ENCODE data around the gene CCNA1. TPM values are rescaled to one million over a fixed set of nuclear protein-coding genes. Genes with fewer than 3 reads are reported as not detected.

CCNA1 gene
- total and polyA plus RNA-seq, 3 donors from 2014 or later: 48.9 to 204 (median 58.9) TPM

DNA sequence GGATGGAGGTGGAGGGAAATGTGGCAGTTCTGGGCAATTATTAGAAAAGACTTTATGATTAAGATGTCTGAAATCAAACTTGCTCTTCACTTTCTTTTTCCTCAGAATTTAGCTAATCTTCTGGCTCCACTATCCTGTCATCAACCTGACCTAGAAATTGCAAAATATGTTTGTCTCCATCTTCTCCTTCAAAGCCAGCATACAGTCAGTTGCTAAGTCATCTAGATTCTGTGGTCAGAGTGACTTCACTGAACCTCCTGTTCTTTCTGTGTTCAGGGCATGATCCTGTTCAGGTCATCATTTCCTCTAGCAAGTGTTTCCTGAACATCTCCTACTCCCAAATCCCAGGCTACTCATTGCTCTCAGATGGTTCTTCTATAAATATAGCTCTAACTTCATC lies 10.8 kb upstream of the CCNA1 start:
- Histone ChIP-seq H3K27ac (no peak overlapping the region), H3K9me3 (no peaks in the 10 kb centered on the region), H3K4me1 (no peaks in the 10 kb centered on the region), H3K4me3 (no peak overlapping the region), H3K36me3 (ENCODE audit: low read depth, missing control alignments) (no peaks in the 10 kb centered on the region), H3K27me3 (no peaks in the 10 kb centered on the region)
- TF ChIP-seq, protein P1, sequence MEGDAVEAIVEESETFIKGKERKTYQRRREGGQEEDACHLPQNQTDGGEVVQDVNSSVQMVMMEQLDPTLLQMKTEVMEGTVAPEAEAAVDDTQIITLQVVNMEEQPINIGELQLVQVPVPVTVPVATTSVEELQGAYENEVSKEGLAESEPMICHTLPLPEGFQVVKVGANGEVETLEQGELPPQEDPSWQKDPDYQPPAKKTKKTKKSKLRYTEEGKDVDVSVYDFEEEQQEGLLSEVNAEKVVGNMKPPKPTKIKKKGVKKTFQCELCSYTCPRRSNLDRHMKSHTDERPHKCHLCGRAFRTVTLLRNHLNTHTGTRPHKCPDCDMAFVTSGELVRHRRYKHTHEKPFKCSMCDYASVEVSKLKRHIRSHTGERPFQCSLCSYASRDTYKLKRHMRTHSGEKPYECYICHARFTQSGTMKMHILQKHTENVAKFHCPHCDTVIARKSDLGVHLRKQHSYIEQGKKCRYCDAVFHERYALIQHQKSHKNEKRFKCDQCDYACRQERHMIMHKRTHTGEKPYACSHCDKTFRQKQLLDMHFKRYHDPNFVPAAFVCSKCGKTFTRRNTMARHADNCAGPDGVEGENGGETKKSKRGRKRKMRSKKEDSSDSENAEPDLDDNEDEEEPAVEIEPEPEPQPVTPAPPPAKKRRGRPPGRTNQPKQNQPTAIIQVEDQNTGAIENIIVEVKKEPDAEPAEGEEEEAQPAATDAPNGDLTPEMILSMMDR (IDR thresholded peaks at IDR 0.05): no peak
- no peak for TF ChIP-seq POLR2A (IDR thresholded peaks at IDR 0.05)
- intact Hi-C loops (cut with DNase I; ENCODE audit: low total_unique reads): no loop called here
- no peak for DNase-seq

DNA sequence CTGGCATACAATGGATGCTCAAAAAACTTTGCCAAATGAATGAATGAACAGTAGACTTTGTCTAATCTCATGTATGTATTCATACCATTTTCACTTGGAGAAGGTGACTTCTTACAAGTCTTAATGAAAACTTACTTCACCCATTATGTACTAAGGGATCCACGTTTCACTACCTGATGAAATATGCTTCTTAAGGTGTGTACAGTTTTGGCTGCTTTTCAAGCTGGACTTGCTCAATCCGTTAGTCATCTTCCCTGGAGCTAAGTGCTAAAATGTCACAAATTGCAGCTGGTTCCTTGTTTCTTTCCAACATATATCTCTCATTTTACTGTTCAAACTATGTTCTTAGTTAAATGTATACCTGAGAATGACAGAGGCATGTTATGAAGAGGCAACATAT lies 4.2 kb upstream of the CCNA1 start:
- no peaks in the 10 kb centered on the region for H3K9me3 ChIP-seq
- H3K36me3 ChIP-seq (ENCODE audit: low read depth, missing control alignments): no peaks in the 10 kb centered on the region
- no peak for DNase-seq
- 58 to 63% methylated on average over 2 of the region's 2 CpGs for WGBS, 2 donors
- no peaks in the 10 kb centered on the region for H3K27me3 ChIP-seq
- no peak overlapping the region for H3K27ac ChIP-seq
- intact Hi-C loops (cut with DNase I; ENCODE audit: low total_unique reads): no loop called here
- no peak overlapping the region for H3K4me3 ChIP-seq
- H3K4me1 ChIP-seq: peaks cover 3% of the 10 kb centered on the region
- TF ChIP-seq POLR2A (IDR thresholded peaks at IDR 0.05): no peak
- TF ChIP-seq, protein P1 (IDR thresholded peaks at IDR 0.05): no peak

DNA sequence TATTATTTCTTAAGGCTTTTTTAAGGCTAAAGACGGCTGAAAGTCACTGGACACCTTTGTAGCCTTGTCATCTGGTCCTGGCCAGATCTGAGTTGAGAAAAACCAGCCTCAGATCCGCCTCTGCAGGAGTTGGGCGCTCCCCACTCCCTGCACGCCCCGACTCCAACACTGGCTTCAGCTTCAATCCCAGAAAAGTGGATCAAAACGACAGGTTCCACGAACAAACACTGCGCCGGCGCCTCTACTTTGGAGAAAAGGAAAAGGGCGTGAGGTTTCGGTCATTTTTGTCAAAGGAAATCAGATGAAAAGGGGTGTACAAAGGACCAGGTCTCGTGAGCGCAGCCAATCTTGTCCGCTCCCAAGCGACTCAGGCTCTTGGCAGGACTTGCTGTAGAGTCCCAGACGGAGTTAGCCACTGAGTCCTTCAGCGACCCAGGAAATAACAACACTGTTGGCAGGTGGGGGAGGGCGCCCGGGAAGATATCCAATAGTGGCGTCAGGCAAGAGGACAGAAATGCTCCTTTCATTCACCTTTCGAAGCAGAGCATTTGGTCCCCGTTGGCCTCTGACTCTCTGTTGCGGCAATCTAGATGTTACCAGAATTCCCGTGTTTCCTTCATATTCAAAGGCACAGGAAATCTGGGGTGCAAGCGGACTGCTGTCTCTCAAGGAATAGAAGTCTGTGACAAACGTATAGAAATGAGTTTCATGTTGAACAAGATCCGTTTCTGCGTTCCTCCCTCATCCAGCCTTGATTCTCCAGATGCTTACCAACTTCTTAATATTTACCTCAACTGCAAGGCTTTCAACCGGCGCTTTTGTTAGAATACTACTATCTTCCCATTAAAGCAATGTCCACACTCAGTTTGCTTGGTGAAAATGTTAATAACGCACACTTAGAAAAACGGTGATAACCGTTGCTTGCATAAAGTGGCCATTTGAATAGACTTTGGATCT lies 1.8 kb upstream of the CCNA1 start:
- 9 to 14% methylated on average over 33 to 34 of the region's 34 CpGs for WGBS, 2 donors
- DNase-seq: no peak
- Histone ChIP-seq H3K27ac (no peak overlapping the region), H3K4me1 (peaks cover 3% of the 10 kb centered on the region), H3K36me3 (ENCODE audit: low read depth, missing control alignments) (no peaks in the 10 kb centered on the region), H3K27me3 (no peaks in the 10 kb centered on the region), H3K9me3 (no peaks in the 10 kb centered on the region), H3K4me3 (no peak overlapping the region)
- intact Hi-C loops (cut with DNase I; ENCODE audit: low total_unique reads): no loop called here
- TF ChIP-seq, protein P1 (IDR thresholded peaks at IDR 0.05): no peak
- no peak for TF ChIP-seq POLR2A (IDR thresholded peaks at IDR 0.05)

DNA sequence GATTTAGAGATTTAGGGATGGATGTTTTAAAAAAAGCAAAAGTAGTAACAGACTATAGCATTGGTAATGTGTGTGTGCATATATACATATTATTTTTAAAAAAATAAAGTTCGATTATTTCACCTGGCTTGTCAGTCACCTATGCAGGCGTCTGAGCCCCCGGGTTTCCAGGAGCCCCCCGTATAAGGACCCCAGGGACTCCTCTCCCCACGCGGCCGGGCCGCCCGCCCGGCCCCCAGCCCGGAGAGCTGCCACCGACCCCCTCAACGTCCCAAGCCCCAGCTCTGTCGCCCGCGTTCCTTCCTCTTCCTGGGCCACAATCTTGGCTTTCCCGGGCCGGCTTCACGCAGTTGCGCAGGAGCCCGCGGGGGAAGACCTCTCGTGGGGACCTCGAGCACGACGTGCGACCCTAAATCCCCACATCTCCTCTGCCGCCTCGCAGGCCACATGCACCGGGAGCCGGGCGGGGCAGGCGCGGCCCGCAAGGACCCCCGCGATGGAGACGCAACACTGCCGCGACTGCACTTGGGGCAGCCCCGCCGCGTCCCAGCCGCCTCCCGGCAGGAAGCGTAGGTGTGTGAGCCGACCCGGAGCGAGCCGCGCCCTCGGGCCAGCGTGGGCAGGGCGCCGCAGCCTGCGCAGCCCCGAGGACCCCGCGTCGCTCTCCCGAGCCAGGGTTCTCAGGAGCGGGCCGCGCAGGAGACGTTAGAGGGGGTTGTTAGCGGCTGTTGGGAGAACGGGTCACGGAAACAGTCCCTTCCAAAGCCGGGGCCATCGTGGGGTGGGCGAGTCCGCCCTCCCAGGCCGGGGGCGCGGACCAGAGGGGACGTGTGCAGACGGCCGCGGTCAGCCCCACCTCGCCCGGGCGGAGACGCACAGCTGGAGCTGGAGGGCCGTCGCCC lies 840 bp upstream of the CCNA1 start:
- Histone ChIP-seq H3K4me3 (peak overlapping the region; percentile 54 to 64), H3K9me3 (no peaks in the 10 kb centered on the region), H3K27ac (peak overlapping the region in 1 of 2 donors; percentile 27), H3K36me3 (ENCODE audit: low read depth, missing control alignments) (no peaks in the 10 kb centered on the region), H3K4me1 (peaks cover 3% of the 10 kb centered on the region), H3K27me3 (no peaks in the 10 kb centered on the region)
- intact Hi-C loops (cut with DNase I; ENCODE audit: low total_unique reads): no loop called here
- no peak for TF ChIP-seq POLR2A (IDR thresholded peaks at IDR 0.05)
- no peak for DNase-seq
- 1 to 2% methylated on average over 38 to 68 of the region's 85 CpGs for WGBS, 2 donors

DNA sequence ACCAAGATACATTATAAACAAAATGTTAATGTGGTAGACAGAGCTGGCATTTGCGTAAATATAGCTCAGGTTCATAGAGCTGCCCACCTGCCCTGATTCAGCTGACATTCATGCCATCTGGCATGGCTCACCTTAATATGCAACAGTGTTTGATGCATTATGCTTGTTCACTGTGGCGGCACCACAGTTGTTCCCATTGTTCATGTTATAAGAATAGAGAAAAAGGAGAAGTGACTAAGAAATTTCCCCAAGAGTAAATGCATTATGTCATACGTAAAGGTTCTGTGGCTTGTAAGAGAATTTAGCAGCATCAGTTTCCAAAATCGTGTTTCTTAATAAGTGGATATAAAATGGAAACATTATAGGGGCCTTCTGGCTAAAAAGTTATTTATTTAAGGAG lies 4.5 kb downstream of the CCNA1 start:
- H3K9me3 ChIP-seq: no peaks in the 10 kb centered on the region
- 83 to 86% methylated on average over 4 of the region's 4 CpGs for WGBS, 2 donors
- no peaks in the 10 kb centered on the region for H3K4me1 ChIP-seq
- no peaks in the 10 kb centered on the region for H3K27me3 ChIP-seq
- no peak for TF ChIP-seq POLR2A (IDR thresholded peaks at IDR 0.05)
- TF ChIP-seq, protein P1 (IDR thresholded peaks at IDR 0.05): no peak
- H3K4me3 ChIP-seq: no peak overlapping the region
- H3K36me3 ChIP-seq (ENCODE audit: low read depth, missing control alignments): no peaks in the 10 kb centered on the region
- H3K27ac ChIP-seq: no peak overlapping the region
- intact Hi-C loops (cut with DNase I; ENCODE audit: low total_unique reads): no loop called here
- DNase-seq: no peak
